IMR-90 (cell line): ENCODE measurements around the gene ACTR5. TPM values are rescaled to one million over a fixed set of nuclear protein-coding genes. Genes with fewer than 3 reads are reported as not detected.

Source experiments
- ATAC-seq: fragments of 200-7000 bp; cut with Tn5 transposase; 2 replicates; pipeline ENCODE4 v1.9.1; 2020; ENCODE audit warnings: low read depth, mild to moderate bottlenecking, moderate library complexity
- BruUV-seq: library from RNA; stranded (reverse); fragments of 400-500 nt; replicated peaks from 2 replicates; lab custom pipeline; 2021; lab: Mats Ljungman, UMichigan
- CTCF ChIA-PET: fragments of 300-600 bp; formaldehyde crosslinking; extraction: SDS; loops from one replicate; lab custom pipeline; 2021; ENCODE audit warnings: antibody characterized with exemption; lab: Yijun Ruan, JAX
- POLR2A ChIA-PET: fragments of 300-600 bp; sonication (Branson Sonifier 250); formaldehyde crosslinking; loops from one replicate; lab custom pipeline; 2022; ENCODE audit warnings: antibody characterized with exemption; ENCODE audit not compliant: unreplicated experiment; lab: Charles Lee
- DNase-seq: peaks from one replicate; pipeline ENCODE4 v3.0.0; 2013
- H2AFZ ChIP-seq: replicated peaks from 2 replicates; pipeline ENCODE3; 2013; ENCODE audit warnings: low read length, mild to moderate bottlenecking; ENCODE audit not compliant: poor library complexity
- H2AK5ac ChIP-seq: 2 replicates; pipeline ENCODE4 v1.6.1; 2013; ENCODE audit warnings: low read depth, low read length, inconsistent platforms
- H2AK9ac ChIP-seq: replicated peaks from 2 replicates; pipeline ENCODE3; 2013; ENCODE audit warnings: mild to moderate bottlenecking, low read depth, low read length, moderate library complexity; ENCODE audit not compliant: poor library complexity
- H2BK120ac ChIP-seq: 2 replicates; pipeline ENCODE4 v1.6.1; 2013; ENCODE audit warnings: low read depth, low read length, inconsistent platforms
- H2BK15ac ChIP-seq: 3 replicates; pipeline ENCODE4 v1.6.1; 2013; ENCODE audit warnings: low read depth, low read length, inconsistent platforms
- H2BK20ac ChIP-seq: 2 replicates; pipeline ENCODE4 v1.6.1; 2013; ENCODE audit warnings: low read depth, mild to moderate bottlenecking, inconsistent platforms, low read length, moderate library complexity
- H2BK5ac ChIP-seq: 2 replicates; pipeline ENCODE4 v1.6.1; 2013; ENCODE audit warnings: mild to moderate bottlenecking, low read depth, low read length, inconsistent platforms; ENCODE audit not compliant: poor library complexity, severe bottlenecking
- H3K14ac ChIP-seq: replicated peaks from 2 replicates; pipeline ENCODE4 v1.6.1; 2013; ENCODE audit warnings: low read depth, low read length, inconsistent platforms
- H3K18ac ChIP-seq: 2 replicates; pipeline ENCODE4 v1.6.1; 2013; ENCODE audit warnings: low read depth, low read length, control low read depth
- H3K23ac ChIP-seq: 2 replicates; pipeline ENCODE4 v1.6.1; 2013; ENCODE audit warnings: low read depth, low read length, inconsistent platforms
- H3K27ac ChIP-seq: 2 replicates; pipeline ENCODE4 v1.5.1; 2013; ENCODE audit warnings: mild to moderate bottlenecking, control low read depth, low read length; ENCODE audit not compliant: insufficient read depth
- H3K27me3 ChIP-seq: 2 replicates; pipeline ENCODE4 v1.6.1; 2013; ENCODE audit warnings: low read length; ENCODE audit not compliant: control insufficient read depth, insufficient read depth
- H3K36me3 ChIP-seq: 2 replicates; pipeline ENCODE4 v1.6.1; 2013; ENCODE audit warnings: low read length, mixed read lengths; ENCODE audit not compliant: control insufficient read depth, insufficient read depth
- H3K4ac ChIP-seq: 2 replicates; pipeline ENCODE4 v1.6.1; 2013; ENCODE audit warnings: low read depth, low read length, inconsistent platforms
- H3K4me1 ChIP-seq: 2 replicates; pipeline ENCODE4 v1.6.1; 2013; ENCODE audit warnings: low read length, mixed read lengths; ENCODE audit not compliant: control insufficient read depth, insufficient read depth
- H3K4me2 ChIP-seq: 2 replicates; pipeline ENCODE4 v1.6.1; 2013; ENCODE audit warnings: low read depth, mild to moderate bottlenecking, control low read depth, low read length, moderate library complexity
- H3K4me3 ChIP-seq: 2 replicates; pipeline ENCODE4 v1.5.1; 2013; ENCODE audit warnings: low read depth, mild to moderate bottlenecking, control low read depth, low read length, moderate library complexity; ENCODE audit not compliant: insufficient read depth
- H3K56ac ChIP-seq: 2 replicates; pipeline ENCODE4 v1.6.1; 2013; ENCODE audit warnings: low read length, inconsistent platforms; ENCODE audit not compliant: insufficient read depth; ENCODE audit errors: extremely low read depth
- H3K79me1 ChIP-seq, 2 experiments: 2 replicates each; pipeline ENCODE4 v1.6.1; 2013; ENCODE audit warnings: low read length in 2 of 2, inconsistent platforms in 1 of 2, low read depth in 1 of 2
- H3K9ac ChIP-seq: 2 replicates; pipeline ENCODE4 v1.6.1; 2013; ENCODE audit warnings: low read depth, low read length, control low read depth
- H3K9me1 ChIP-seq: 2 replicates; pipeline ENCODE4 v1.6.1; 2013; ENCODE audit warnings: low read length, inconsistent platforms; ENCODE audit not compliant: insufficient read depth
- H3K9me3 ChIP-seq: 2 replicates; pipeline ENCODE4 v1.6.1; 2013; ENCODE audit warnings: low read length; ENCODE audit not compliant: control insufficient read depth, insufficient read depth
- H4K20me1 ChIP-seq: 2 replicates; pipeline ENCODE4 v1.6.1; 2013; ENCODE audit warnings: low read length, inconsistent platforms; ENCODE audit not compliant: insufficient read depth
- H4K5ac ChIP-seq: 2 replicates; pipeline ENCODE4 v1.6.1; 2013; ENCODE audit warnings: mild to moderate bottlenecking, low read depth, low read length, control low read depth
- H4K8ac ChIP-seq, 2 experiments: 2 replicates each; pipeline ENCODE4 v1.6.1; 2013; ENCODE audit warnings: low read depth in 2 of 2, low read length in 2 of 2, control low read depth in 1 of 2, inconsistent platforms in 1 of 2
- H4K91ac ChIP-seq: 2 replicates; pipeline ENCODE4 v1.6.1; 2013; ENCODE audit warnings: low read depth, low read length, inconsistent platforms; ENCODE audit not compliant: insufficient read depth
- CHD1 ChIP-seq: IDR thresholded peaks from 2 replicates; pipeline ENCODE4 v1.6.1; 2012; ENCODE audit warnings: low read depth, low read length, improper control_type of control experiment
- FOS ChIP-seq: fragments of 150-350 bp; IDR thresholded peaks from 2 replicates; pipeline ENCODE4 v1.6.1; 2016; ENCODE audit warnings: low read depth, low read length
- MAFK ChIP-seq: IDR thresholded peaks from 2 replicates; pipeline ENCODE4 v1.6.1; 2012; ENCODE audit warnings: low read depth, low read length, improper control_type of control experiment
- MXI1 ChIP-seq: IDR thresholded peaks from 2 replicates; pipeline ENCODE4 v1.6.1; 2012; ENCODE audit warnings: low read depth, mild to moderate bottlenecking, low read length, moderate library complexity, borderline replicate concordance
- NFE2L2 ChIP-seq: fragments of 150-350 bp; IDR thresholded peaks from 2 replicates; pipeline ENCODE4 v1.6.1; 2016; ENCODE audit warnings: low read depth, mild to moderate bottlenecking, low read length
- POLR2A ChIP-seq: IDR thresholded peaks from 2 replicates; pipeline ENCODE4 v1.6.1; 2012; ENCODE audit warnings: mild to moderate bottlenecking, low read depth, low read length
- RAD21 ChIP-seq: IDR thresholded peaks from 2 replicates; pipeline ENCODE4 v1.6.1; 2012; ENCODE audit warnings: low read length, improper control_type of control experiment
- RCOR1 ChIP-seq: IDR thresholded peaks from 2 replicates; pipeline ENCODE4 v1.6.1; 2012; ENCODE audit warnings: mild to moderate bottlenecking, low read length, improper control_type of control experiment; ENCODE audit not compliant: insufficient replicate concordance
- SMC3 ChIP-seq: fragments of 150-350 bp; IDR thresholded peaks from 2 replicates; pipeline ENCODE4 v1.6.1; 2016; ENCODE audit warnings: low read depth, mild to moderate bottlenecking, antibody characterized with exemption, low read length, moderate library complexity
- WGBS, 2 experiments: methylation state at CpG; one replicate each; pipeline versions ENCODE4 v1.1.5 to v1.1.7; 2013; ENCODE audit warnings: missing lambda C conversion rate in 2 of 2; ENCODE audit not compliant: insufficient read length in 1 of 2; ENCODE audit errors: extremely low coverage in 2 of 2; 5-methylcytosine and 5-hydroxymethylcytosine counted together
- dilution Hi-C: fragments of 300-500 bp; cut with HindIII; formaldehyde crosslinking; loops from one replicate; pipeline ENCODE4 v1.14.3; 2018; ENCODE audit warnings: low sequenced_read_pairs; ENCODE audit not compliant: unreplicated experiment
- in situ Hi-C: fragments of 300-500 bp; cut with MboI; formaldehyde crosslinking; loops from 3 replicates; pipeline ENCODE4 v1.14.3; 2019; ENCODE audit warnings: low sequenced_read_pairs, inconsistent platforms, mixed read lengths
- intact Hi-C: fragments of 100-400 bp; cut with micrococcal nuclease; formaldehyde crosslinking; loops from 2 replicates; pipeline ENCODE4 v1.10.0; 2022
- polyA plus RNA-seq, 3 experiments: library from polyadenylated mRNA; depleted of rRNA; stranded (reverse); fragments of >200 nt; gene quantifications; 2 replicates each; pipeline ENCODE4 v1.2.3, GENCODE V29; 2012; ENCODE audit warnings: low replicate concordance in 1 of 3
- total RNA-seq: library from RNA; depleted of rRNA; stranded (reverse); fragments of >200 nt; gene quantifications from 2 replicates; pipeline ENCODE4 v1.2.3, GENCODE V29; 2012
- TF ChIP-seq, protein P1 (sequence below): fragments of 150-350 bp; IDR thresholded peaks from 2 replicates; pipeline ENCODE4 v1.6.1; 2016; ENCODE audit warnings: low read depth, mild to moderate bottlenecking, low read length, moderate library complexity, borderline replicate concordance

Gene ACTR5
- total and polyA plus RNA-seq, 2 of the 4 experiments (the other 2 are of a cell fraction) = 5.9 to 6.6 TPM

DNA sequence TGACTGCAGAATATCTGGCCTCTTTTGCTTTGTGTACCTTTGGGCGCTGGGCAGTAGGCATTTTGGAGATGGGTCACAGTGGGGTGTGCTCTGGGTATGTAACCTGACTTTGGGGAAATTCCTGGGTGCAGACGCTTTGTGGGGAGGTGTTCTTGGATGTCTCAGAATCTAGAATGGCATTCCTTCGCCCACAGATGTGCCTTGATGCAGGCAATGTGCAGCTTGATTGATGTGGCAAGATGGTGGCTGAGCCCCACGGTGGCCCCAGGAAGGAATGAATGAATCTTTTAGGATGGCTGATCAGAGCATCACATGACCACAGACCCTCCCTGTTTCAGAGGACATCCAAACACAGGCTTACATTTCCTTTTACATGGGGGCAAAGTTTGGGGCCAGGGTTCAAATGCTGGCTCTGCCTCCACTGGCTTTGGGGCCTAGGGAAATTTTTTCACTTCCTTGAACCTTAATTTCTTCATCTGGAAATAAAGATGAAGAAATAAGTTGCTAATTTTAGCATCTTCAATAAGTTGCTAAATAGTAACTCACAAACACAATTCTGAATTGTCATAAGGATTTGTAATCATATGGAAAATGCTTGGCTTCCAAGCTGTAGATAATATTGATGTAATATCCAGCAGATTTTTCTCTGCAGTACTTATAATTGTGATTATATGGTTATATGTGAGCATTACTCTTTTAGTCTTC lies 62.8 kb downstream of the ACTR5 start:
- Histone ChIP-seq H3K4me3 (no peak overlapping the region), H3K36me3 (no peaks in the 10 kb centered on the region), H3K23ac (no peak overlapping the region), H3K79me1 (no peaks in the 10 kb centered on the region), H3K9me1 (no peaks in the 10 kb centered on the region), H2BK5ac (no peak overlapping the region), H3K27me3 (peaks cover 54% of the 10 kb centered on the region), H4K91ac (no peak overlapping the region), H2BK15ac (no peak overlapping the region), H3K18ac (no peak overlapping the region), H4K5ac (no peak overlapping the region), H3K4ac (no peak overlapping the region), H3K56ac (no peak overlapping the region), H2AFZ (no peak overlapping the region), H2BK120ac (no peak overlapping the region), H4K20me1 (no peaks in the 10 kb centered on the region), H4K8ac (no peak overlapping the region), H3K9ac (no peak overlapping the region), H3K14ac (no peak overlapping the region), H2AK9ac (no peak overlapping the region), H2BK20ac (no peak overlapping the region), H2AK5ac (no peak overlapping the region), H3K4me2 (no peak overlapping the region), H3K27ac (no peak overlapping the region), H3K9me3 (no peaks in the 10 kb centered on the region), H3K4me1 (no peaks in the 10 kb centered on the region)
- DNase-seq (no peak), ATAC-seq (no peak)
- WGBS, 2 experiments = 60% methylated on average over 2 of the region's 4 CpGs; no CpG with 5 or more reads in 1 of the 2 experiments
- in situ Hi-C loops = no loop called here
- TF ChIP-seq CHD1 (no peak), MAFK (no peak), RAD21 (no peak), NFE2L2 (no peak), POLR2A (no peak), SMC3 (no peak), RCOR1 (no peak), MXI1 (no peak), FOS (no peak)
- TF ChIP-seq, protein P1, sequence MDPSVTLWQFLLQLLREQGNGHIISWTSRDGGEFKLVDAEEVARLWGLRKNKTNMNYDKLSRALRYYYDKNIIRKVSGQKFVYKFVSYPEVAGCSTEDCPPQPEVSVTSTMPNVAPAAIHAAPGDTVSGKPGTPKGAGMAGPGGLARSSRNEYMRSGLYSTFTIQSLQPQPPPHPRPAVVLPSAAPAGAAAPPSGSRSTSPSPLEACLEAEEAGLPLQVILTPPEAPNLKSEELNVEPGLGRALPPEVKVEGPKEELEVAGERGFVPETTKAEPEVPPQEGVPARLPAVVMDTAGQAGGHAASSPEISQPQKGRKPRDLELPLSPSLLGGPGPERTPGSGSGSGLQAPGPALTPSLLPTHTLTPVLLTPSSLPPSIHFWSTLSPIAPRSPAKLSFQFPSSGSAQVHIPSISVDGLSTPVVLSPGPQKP = no peak
- BruUV-seq = no TSS peak
- dilution Hi-C loops = no loop called here
- POLR2A ChIA-PET = no interaction called here
- CTCF ChIA-PET = no interaction called here
- intact Hi-C loops = no loop called here
